Measurements from ENCODE around the gene SLC16A5.
A peak's percentile ranks its signal among the peaks of the same experiment; 100 is the strongest.
"Not testable (repeated sequence)": the region's sequence is repeated elsewhere in the genome, so short reads cannot be mapped to it uniquely, and the experiment has no call there.

SLC16A5 gene

GRCh38 chr17:75133001-75133400 lies 45.2 kb downstream of the SLC16A5 start:
- DNase-seq (ENCODE audit: low read depth), result no peak

- DNase-seq (ENCODE audit: low read depth), result not testable (repeated sequence)
Measured at GRCh38 chr17:75133607-75134347, 46.0 kb downstream of the SLC16A5 start.

GRCh38 chr17:75135452-75135851 lies 47.7 kb downstream of the SLC16A5 start:
- DNase-seq (ENCODE audit: low read depth), result no peak

- DNase-seq (ENCODE audit: low read depth), result no peak
Measured at GRCh38 chr17:75135946-75136345, 48.2 kb downstream of the SLC16A5 start.

GRCh38 chr17:75137762-75138161 lies 50.0 kb downstream of the SLC16A5 start:
- not testable (repeated sequence) for DNase-seq (ENCODE audit: low read depth)

GRCh38 chr17:75138519-75138918 lies 50.8 kb downstream of the SLC16A5 start:
- DNase-seq (ENCODE audit: low read depth), result no peak

GRCh38 chr17:75142236-75142971 lies 54.6 kb downstream of the SLC16A5 start:
- DNase-seq (ENCODE audit: low read depth), result no peak

- no peak for DNase-seq (ENCODE audit: low read depth)
Measured at GRCh38 chr17:75144816-75145512, 57.2 kb downstream of the SLC16A5 start.

GRCh38 chr17:75146592-75146991 lies 58.8 kb downstream of the SLC16A5 start:
- DNase-seq (ENCODE audit: low read depth), result no peak

- DNase-seq (ENCODE audit: low read depth), result no peak
Measured at GRCh38 chr17:75147878-75148546, 60.3 kb downstream of the SLC16A5 start.

- no peak for DNase-seq (ENCODE audit: low read depth)
Measured at GRCh38 chr17:75151930-75152329, 64.2 kb downstream of the SLC16A5 start.

GRCh38 chr17:75152523-75152921 lies 64.8 kb downstream of the SLC16A5 start:
- no peak for DNase-seq (ENCODE audit: low read depth)

- DNase-seq (ENCODE audit: low read depth), result no peak
Measured at GRCh38 chr17:75152922-75153779, 65.4 kb downstream of the SLC16A5 start.

- DNase-seq (ENCODE audit: low read depth), result peak; percentile 8
Measured at GRCh38 chr17:75153780-75154194, 66.0 kb downstream of the SLC16A5 start.

- DNase-seq (ENCODE audit: low read depth), result peak; percentile 97
Measured at GRCh38 chr17:75154195-75155106, 66.7 kb downstream of the SLC16A5 start, which contains the start of gene JPT1. Gene JPT1 (minus strand): TSS chr17:75154512. CDS start chr17:75154397, 115 bp downstream.

- no peak for DNase-seq (ENCODE audit: low read depth)
Measured at GRCh38 chr17:75155191-75155601, 67.4 kb downstream of the SLC16A5 start.
